ENCODE measurements around the gene TJP3. TPM values are rescaled to one million over a fixed set of nuclear protein-coding genes. Genes with fewer than 3 reads are reported as not detected.
A peak's percentile ranks its signal among the peaks of the same experiment; 100 is the strongest.

TJP3 gene
- total RNA-seq, 1 donor from 2014 or later = 2.0 TPM

- no peaks in the 10 kb centered on the region for H3K27me3 ChIP-seq (ENCODE audit: insufficient read depth, low read length)
- no peaks in the 10 kb centered on the region for H3K36me3 ChIP-seq (ENCODE audit: insufficient read depth, low read length)
- Mint-ChIP-seq H3K27ac (ENCODE audit: unreplicated experiment) (peak overlapping the region; percentile 86), H3K27me3 (ENCODE audit: low read depth, unreplicated experiment) (no peaks in the 10 kb centered on the region), H3K36me3 (ENCODE audit: low read depth, unreplicated experiment) (peaks cover 4% of the 10 kb centered on the region), H3K4me1 (ENCODE audit: low read depth, unreplicated experiment) (peaks cover 20% of the 10 kb centered on the region), H3K4me3 (ENCODE audit: unreplicated experiment) (no peak overlapping the region), H3K9me3 (ENCODE audit: unreplicated experiment) (no peaks in the 10 kb centered on the region)
- FAIRE-seq (no peak), DNase-seq (ENCODE audit: low read depth) (peak; percentile 54)
- H3K27ac ChIP-seq (ENCODE audit: low read depth, low read length) = peak overlapping the region; percentile 82
- no peak overlapping the region for H3K4me3 ChIP-seq (ENCODE audit: insufficient read depth, low read depth, low read length)
- H2AFZ ChIP-seq (ENCODE audit: low read depth, low read length) = no peak overlapping the region
- peak overlapping the region; percentile 81 for H3K9ac ChIP-seq (ENCODE audit: low read length)
- H3K4me2 ChIP-seq (ENCODE audit: low read length) = peak overlapping the region; percentile 78
- H3K9me3 ChIP-seq (ENCODE audit: insufficient read depth, low read depth, low read length) = no peaks in the 10 kb centered on the region
- peaks cover 44% of the 10 kb centered on the region for H3K4me1 ChIP-seq (ENCODE audit: insufficient read depth, low read length)
- peaks cover 70% of the 10 kb centered on the region for H3K79me2 ChIP-seq (ENCODE audit: insufficient read depth, low read length)
- peaks cover 61% of the 10 kb centered on the region for H4K20me1 ChIP-seq (ENCODE audit: insufficient read depth, low read length)
- no peak for TF ChIP-seq CTCF (IDR thresholded peaks at IDR 0.05; ENCODE audit: insufficient read depth, low read depth, low read length)
- TF ChIP-seq EZH2 (IDR thresholded peaks at IDR 0.05; ENCODE audit: insufficient read depth, low read length) = no peak
Observed at GRCh38 chr19:3670796-3671679, 37.1 kb upstream of the TJP3 start.

DNA sequence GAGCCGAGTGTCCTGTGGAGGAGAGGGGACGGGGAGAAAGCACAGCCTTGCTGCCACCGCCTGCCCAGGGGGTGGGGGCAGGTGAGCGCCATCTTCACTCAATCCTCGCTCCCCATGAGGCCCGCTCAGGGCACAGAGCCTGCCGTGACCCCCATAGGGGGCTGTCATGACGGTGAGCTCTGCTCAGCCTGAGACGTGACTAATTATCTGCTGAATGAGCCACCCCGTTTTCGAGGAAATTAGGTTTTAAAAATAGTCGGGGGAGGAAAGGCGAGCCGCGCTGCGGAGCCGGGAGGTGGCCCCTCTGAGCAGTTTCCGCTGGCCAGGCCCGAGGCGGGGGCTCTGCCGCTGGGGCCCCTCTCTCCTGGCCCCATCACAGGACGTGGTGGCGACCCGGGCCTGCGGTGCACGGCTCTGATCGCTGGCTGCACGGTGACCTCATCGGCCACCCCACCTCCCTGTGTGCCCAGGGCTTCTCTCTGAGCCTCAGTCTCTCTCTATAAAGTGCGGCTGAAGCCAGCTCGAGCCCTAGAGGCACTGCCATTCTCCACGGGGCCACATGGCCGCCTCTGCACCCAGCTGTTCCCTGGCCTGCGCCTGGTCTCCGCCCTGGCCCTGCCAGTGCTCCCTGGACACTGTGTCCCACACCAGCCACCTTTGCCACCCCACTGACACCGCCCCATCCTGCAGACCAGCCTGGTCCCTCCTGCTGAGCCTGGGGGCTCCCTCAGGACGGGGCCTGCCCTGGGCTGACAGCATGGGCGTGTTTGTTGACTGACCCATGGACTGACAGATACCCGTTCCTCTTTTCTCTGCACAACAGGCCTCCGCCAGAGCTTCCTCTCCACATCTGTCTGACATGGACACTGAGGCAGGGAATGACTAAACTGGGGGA is 36.3 kb upstream of the TJP3 start:
- Histone ChIP-seq H3K79me2 (ENCODE audit: insufficient read depth, low read length) (peaks cover 72% of the 10 kb centered on the region), H3K4me1 (ENCODE audit: insufficient read depth, low read length) (peaks cover 44% of the 10 kb centered on the region), H3K27me3 (ENCODE audit: insufficient read depth, low read length) (no peaks in the 10 kb centered on the region), H3K4me2 (ENCODE audit: low read length) (peak overlapping the region; percentile 78), H4K20me1 (ENCODE audit: insufficient read depth, low read length) (peaks cover 58% of the 10 kb centered on the region), H3K9me3 (ENCODE audit: insufficient read depth, low read depth, low read length) (no peaks in the 10 kb centered on the region), H3K9ac (ENCODE audit: low read length) (peak overlapping the region; percentile 81), H3K36me3 (ENCODE audit: insufficient read depth, low read length) (no peaks in the 10 kb centered on the region), H3K4me3 (ENCODE audit: insufficient read depth, low read depth, low read length) (no peak overlapping the region), H3K27ac (ENCODE audit: low read depth, low read length) (peak overlapping the region; percentile 82), H2AFZ (ENCODE audit: low read depth, low read length) (no peak overlapping the region)
- no peak for TF ChIP-seq EZH2 (IDR thresholded peaks at IDR 0.05; ENCODE audit: insufficient read depth, low read length)
- no peak for TF ChIP-seq CTCF (IDR thresholded peaks at IDR 0.05; ENCODE audit: insufficient read depth, low read depth, low read length)
- Mint-ChIP-seq H3K27ac (ENCODE audit: unreplicated experiment) (peak overlapping the region; percentile 62), H3K36me3 (ENCODE audit: low read depth, unreplicated experiment) (peaks cover 4% of the 10 kb centered on the region), H3K27me3 (ENCODE audit: low read depth, unreplicated experiment) (no peaks in the 10 kb centered on the region), H3K4me3 (ENCODE audit: unreplicated experiment) (no peak overlapping the region), H3K9me3 (ENCODE audit: unreplicated experiment) (no peaks in the 10 kb centered on the region), H3K4me1 (ENCODE audit: low read depth, unreplicated experiment) (peaks cover 20% of the 10 kb centered on the region)
- DNase-seq (ENCODE audit: low read depth) (peak; percentile 25), FAIRE-seq (no peak)

Data from astrocyte (in vitro differentiated cells and primary cell).